C1 segment of cervical spinal cord (tissue), 14 donors: ENCODE measurements around the gene NINL.
"Not testable (repeated sequence)": the region's sequence is repeated elsewhere in the genome, so short reads cannot be mapped to it uniquely, and the experiment has no call there.

Source experiments
- DNase-seq, 14 donors: peaks; one replicate each; lab custom pipeline; 2025; lab: John Stamatoyannopoulos, UW

NINL gene

GRCh38 chr20:25503936-25504335 is 81.4 kb downstream of the NINL start:
- no peak for DNase-seq

GRCh38 chr20:25503051-25503639 is 82.2 kb downstream of the NINL start:
- DNase-seq, result not testable (repeated sequence)

GRCh38 chr20:25500880-25501351 is 84.4 kb downstream of the NINL start:
- no peak for DNase-seq

GRCh38 chr20:25499855-25500434 is 85.4 kb downstream of the NINL start:
- no peak for DNase-seq

- DNase-seq, result no peak
These were observed 86.3 kb downstream of the NINL start for GRCh38 chr20:25499031-25499430.

GRCh38 chr20:25498280-25498606 is 87.1 kb downstream of the NINL start:
- DNase-seq, result no peak

GRCh38 chr20:25497586-25498279 is 87.6 kb downstream of the NINL start:
- DNase-seq, result no peak

- DNase-seq, result no peak
These were observed 88.3 kb downstream of the NINL start for GRCh38 chr20:25496968-25497401.

GRCh38 chr20:25496165-25496967 is 89.0 kb downstream of the NINL start:
- DNase-seq, result no peak

- DNase-seq, result no peak
These were observed 90.0 kb downstream of the NINL start for GRCh38 chr20:25495189-25495824.

GRCh38 chr20:25494506-25495188 is 90.7 kb downstream of the NINL start:
- no peak for DNase-seq

- no peak for DNase-seq
These were observed 91.4 kb downstream of the NINL start for GRCh38 chr20:25493748-25494505.

GRCh38 chr20:25493137-25493536 is 92.2 kb downstream of the NINL start:
- DNase-seq, result no peak

- DNase-seq, result no peak
These were observed 93.8 kb downstream of the NINL start for GRCh38 chr20:25491446-25492038.

- no peak for DNase-seq
These were observed 94.5 kb downstream of the NINL start for GRCh38 chr20:25490656-25491445.

- DNase-seq, result no peak
These were observed 96.0 kb downstream of the NINL start for GRCh38 chr20:25489221-25489871.

GRCh38 chr20:25487975-25488374 is 97.4 kb downstream of the NINL start:
- no peak for DNase-seq

GRCh38 chr20:25487306-25487705 is 98.0 kb downstream of the NINL start:
- no peak for DNase-seq

GRCh38 chr20:25486377-25486776 is 99.0 kb downstream of the NINL start:
- DNase-seq, result no peak
